Measurements from ENCODE around the gene COX20.

The COX20 gene

DNA sequence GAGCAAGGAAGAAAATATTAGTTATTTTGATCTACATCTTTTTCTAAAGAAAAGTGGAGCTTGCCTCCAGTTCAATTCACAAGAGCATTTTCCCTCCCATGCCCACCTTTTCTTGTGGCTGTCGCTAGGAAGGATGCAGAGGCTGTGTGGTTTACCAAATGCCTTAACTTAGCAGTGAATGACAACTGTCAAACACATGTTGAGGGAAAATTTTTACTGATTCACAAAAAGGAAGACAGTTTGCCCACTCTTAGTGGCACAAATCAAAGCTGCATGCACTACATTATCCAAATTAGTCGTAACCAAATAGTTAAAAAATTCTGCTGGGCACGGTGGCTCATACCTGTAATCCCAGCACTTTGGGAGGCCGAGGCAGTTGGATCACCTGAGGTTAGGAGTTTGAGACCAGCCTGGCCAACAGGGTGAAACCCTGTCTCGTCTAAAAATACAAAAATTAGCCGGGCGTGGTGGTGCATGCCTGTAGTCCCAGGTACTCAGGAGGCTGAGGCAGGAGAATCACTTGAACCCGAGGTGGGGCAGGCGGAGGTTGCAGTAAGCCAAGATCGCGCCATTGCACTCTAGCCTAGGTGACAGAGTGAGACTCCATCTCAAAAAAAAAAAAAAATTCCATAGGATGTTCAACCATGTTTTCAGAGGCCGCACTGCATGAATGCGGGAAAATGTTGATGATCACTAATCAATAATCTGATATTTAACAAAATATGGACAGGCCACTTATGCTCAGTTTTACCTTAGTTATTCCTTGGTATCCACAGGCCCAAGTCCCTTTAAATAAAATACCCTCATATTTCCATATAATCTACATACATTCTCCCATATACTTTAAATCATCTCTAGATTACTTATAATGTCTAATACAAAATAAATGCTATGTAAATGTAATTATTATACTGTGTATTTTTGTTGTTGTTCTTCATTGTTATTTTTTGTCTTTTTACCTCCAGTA, 9.0 kb downstream of the COX20 start:
- H3K27me3 ChIP-seq (ENCODE audit: insufficient read depth, low read length): no peaks in the 10 kb centered on the region
- TF ChIP-seq EZH2 (IDR thresholded peaks at IDR 0.05; ENCODE audit: borderline replicate concordance, low read length): no peak
- TF ChIP-seq, protein P1, sequence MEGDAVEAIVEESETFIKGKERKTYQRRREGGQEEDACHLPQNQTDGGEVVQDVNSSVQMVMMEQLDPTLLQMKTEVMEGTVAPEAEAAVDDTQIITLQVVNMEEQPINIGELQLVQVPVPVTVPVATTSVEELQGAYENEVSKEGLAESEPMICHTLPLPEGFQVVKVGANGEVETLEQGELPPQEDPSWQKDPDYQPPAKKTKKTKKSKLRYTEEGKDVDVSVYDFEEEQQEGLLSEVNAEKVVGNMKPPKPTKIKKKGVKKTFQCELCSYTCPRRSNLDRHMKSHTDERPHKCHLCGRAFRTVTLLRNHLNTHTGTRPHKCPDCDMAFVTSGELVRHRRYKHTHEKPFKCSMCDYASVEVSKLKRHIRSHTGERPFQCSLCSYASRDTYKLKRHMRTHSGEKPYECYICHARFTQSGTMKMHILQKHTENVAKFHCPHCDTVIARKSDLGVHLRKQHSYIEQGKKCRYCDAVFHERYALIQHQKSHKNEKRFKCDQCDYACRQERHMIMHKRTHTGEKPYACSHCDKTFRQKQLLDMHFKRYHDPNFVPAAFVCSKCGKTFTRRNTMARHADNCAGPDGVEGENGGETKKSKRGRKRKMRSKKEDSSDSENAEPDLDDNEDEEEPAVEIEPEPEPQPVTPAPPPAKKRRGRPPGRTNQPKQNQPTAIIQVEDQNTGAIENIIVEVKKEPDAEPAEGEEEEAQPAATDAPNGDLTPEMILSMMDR (IDR thresholded peaks at IDR 0.05; ENCODE audit: low read length): no peak
- H3K4me3 ChIP-seq (ENCODE audit: low read depth, low read length, poor library complexity, severe bottlenecking): no peak overlapping the region
- H3K4me1 ChIP-seq (ENCODE audit: insufficient read depth, low read length, severe bottlenecking): peaks cover 3% of the 10 kb centered on the region
- H3K9me2 ChIP-seq (ENCODE audit: low read depth, low read length): no peaks in the 10 kb centered on the region
- no peak overlapping the region for H3K4me2 ChIP-seq (ENCODE audit: low read length)
- H3K79me2 ChIP-seq (ENCODE audit: insufficient read depth, low read length): no peaks in the 10 kb centered on the region; the same call in 1 of the 2 replicates
- H2AFZ ChIP-seq (ENCODE audit: low read length): no peak overlapping the region
- no peak overlapping the region for H3K27ac ChIP-seq (ENCODE audit: low read depth, low read length, poor library complexity, severe bottlenecking)
- H3K9ac ChIP-seq (ENCODE audit: low read length): no peak overlapping the region
- no peaks in the 10 kb centered on the region for H4K20me1 ChIP-seq (ENCODE audit: insufficient read depth, low read length)
- H3K36me3 ChIP-seq (ENCODE audit: insufficient read depth, low read length): peaks cover 100% of the 10 kb centered on the region
- H3K9me3 ChIP-seq (ENCODE audit: low read length): no peaks in the 10 kb centered on the region
- peaks cover 20% of the 10 kb centered on the region; the same call in 1 of the 2 replicates for H3F3A ChIP-seq (ENCODE audit: insufficient read depth, low read length)

DNA sequence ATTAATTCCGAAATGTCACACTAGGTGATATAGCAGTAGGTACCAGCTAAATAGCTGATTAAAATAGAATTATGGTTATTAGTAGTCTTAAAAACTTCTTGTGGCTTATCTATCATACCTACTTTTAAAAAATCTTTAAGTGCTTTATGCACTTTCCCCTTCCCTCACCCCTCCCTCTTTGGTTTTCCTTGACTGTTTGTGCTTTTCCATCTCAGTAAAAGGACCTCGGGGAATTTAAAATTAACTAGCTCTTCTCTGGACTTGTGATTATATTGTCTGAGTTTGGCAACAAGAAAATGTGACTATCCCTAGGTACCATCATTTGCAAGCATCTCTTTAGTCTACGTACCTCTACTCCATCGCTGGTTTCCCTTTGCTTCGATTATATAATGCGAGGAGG, 11.2 kb downstream of the COX20 start:
- H3K79me2 ChIP-seq (ENCODE audit: insufficient read depth, low read length): no peaks in the 10 kb centered on the region
- no peak overlapping the region for H3K4me3 ChIP-seq (ENCODE audit: low read depth, low read length, poor library complexity, severe bottlenecking)
- no peaks in the 10 kb centered on the region for H3K4me1 ChIP-seq (ENCODE audit: insufficient read depth, low read length, severe bottlenecking)
- no peak overlapping the region for H3K27ac ChIP-seq (ENCODE audit: low read depth, low read length, poor library complexity, severe bottlenecking)
- no peak for TF ChIP-seq EZH2 (IDR thresholded peaks at IDR 0.05; ENCODE audit: borderline replicate concordance, low read length)
- TF ChIP-seq, protein P1 (IDR thresholded peaks at IDR 0.05; ENCODE audit: low read length): no peak
- H3K27me3 ChIP-seq (ENCODE audit: insufficient read depth, low read length): no peaks in the 10 kb centered on the region
- H3K4me2 ChIP-seq (ENCODE audit: low read length): no peak overlapping the region
- H4K20me1 ChIP-seq (ENCODE audit: insufficient read depth, low read length): no peaks in the 10 kb centered on the region
- no peak overlapping the region for H2AFZ ChIP-seq (ENCODE audit: low read length)
- no peak overlapping the region for H3K9ac ChIP-seq (ENCODE audit: low read length)
- no peaks in the 10 kb centered on the region for H3K9me2 ChIP-seq (ENCODE audit: low read depth, low read length)
- H3K36me3 ChIP-seq (ENCODE audit: insufficient read depth, low read length): peaks cover 100% of the 10 kb centered on the region
- no peaks in the 10 kb centered on the region for H3K9me3 ChIP-seq (ENCODE audit: low read length)
- H3F3A ChIP-seq (ENCODE audit: insufficient read depth, low read length): peaks cover 10% of the 10 kb centered on the region; the same call in 1 of the 2 replicates

DNA sequence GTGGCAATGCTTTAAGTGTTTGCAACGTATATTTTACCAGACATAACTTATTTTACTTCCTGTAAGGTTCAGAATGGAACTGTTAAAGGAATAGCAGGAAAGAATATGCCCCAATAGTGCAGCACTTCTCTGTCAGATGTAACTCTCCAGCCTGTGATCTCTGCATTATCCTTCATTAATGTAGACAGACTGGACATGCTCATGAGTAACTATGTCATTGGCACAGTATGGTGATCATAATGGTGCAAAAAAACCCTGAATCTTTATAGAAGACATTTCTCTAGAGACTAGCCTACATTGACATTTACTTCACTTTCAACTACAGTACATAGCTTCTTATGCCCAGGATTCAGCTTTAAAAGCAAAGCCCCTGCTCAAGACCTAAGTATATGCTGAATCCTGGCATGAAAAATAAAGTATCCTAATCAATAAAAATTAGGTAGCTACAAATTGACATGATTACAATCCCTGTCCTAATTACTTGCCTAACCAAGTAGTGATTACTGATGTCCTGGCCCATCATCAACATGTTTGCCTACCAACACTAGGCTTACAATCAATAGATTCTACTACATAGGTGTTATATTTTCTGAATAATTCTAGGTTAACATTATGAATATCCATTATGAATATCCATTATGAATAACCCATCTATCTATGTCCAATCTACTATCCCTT, 13.9 kb downstream of the COX20 start:
- H3K9me3 ChIP-seq (ENCODE audit: low read length): no peaks in the 10 kb centered on the region
- no peaks in the 10 kb centered on the region for H3K9me2 ChIP-seq (ENCODE audit: low read depth, low read length)
- no peak overlapping the region for H3K4me3 ChIP-seq (ENCODE audit: low read depth, low read length, poor library complexity, severe bottlenecking)
- no peaks in the 10 kb centered on the region for H3K4me1 ChIP-seq (ENCODE audit: insufficient read depth, low read length, severe bottlenecking)
- no peaks in the 10 kb centered on the region for H4K20me1 ChIP-seq (ENCODE audit: insufficient read depth, low read length)
- no peaks in the 10 kb centered on the region for H3K79me2 ChIP-seq (ENCODE audit: insufficient read depth, low read length)
- H2AFZ ChIP-seq (ENCODE audit: low read length): no peak overlapping the region
- H3K9ac ChIP-seq (ENCODE audit: low read length): no peak overlapping the region
- peaks cover 5% of the 10 kb centered on the region; the same call in 1 of the 2 replicates for H3F3A ChIP-seq (ENCODE audit: insufficient read depth, low read length)
- H3K27ac ChIP-seq (ENCODE audit: low read depth, low read length, poor library complexity, severe bottlenecking): no peak overlapping the region
- H3K4me2 ChIP-seq (ENCODE audit: low read length): no peak overlapping the region
- H3K36me3 ChIP-seq (ENCODE audit: insufficient read depth, low read length): peaks cover 100% of the 10 kb centered on the region
- no peak for TF ChIP-seq EZH2 (IDR thresholded peaks at IDR 0.05; ENCODE audit: borderline replicate concordance, low read length)
- TF ChIP-seq, protein P1 (IDR thresholded peaks at IDR 0.05; ENCODE audit: low read length): no peak
- H3K27me3 ChIP-seq (ENCODE audit: insufficient read depth, low read length): no peaks in the 10 kb centered on the region
